HG03565 (cell line): ENCODE measurements around the gene STAM2.
"Not testable (repeated sequence)": the region's sequence is repeated elsewhere in the genome, so short reads cannot be mapped to it uniquely, and the experiment has no call there.

Experiments used
- ATAC-seq: cut with Tn5 transposase; IDR thresholded peaks from one replicate; pipeline ENCODE4 v1.9.1; 2021; ENCODE audit warnings: mild to moderate bottlenecking, moderate library complexity; ENCODE audit not compliant: unreplicated experiment

STAM2 gene

DNA sequence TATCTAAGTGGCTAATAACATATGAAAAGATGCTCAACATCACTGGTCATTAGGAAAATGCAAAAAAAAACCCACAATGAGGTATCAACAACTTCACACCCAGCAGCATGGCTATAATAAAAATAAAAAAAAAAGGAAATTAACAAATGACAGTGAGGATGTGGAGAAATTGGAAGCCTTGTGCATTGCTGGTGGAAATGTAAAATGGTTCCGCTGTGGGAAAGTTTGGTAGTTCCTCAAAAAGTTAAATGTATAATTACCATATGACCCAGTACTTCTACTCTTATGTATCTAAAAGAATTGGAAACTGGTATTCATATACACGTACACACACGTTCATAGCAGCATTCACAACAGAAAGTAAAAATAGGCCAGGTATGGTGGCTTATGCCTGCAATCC is 61.2 kb downstream of the STAM2 start:
- no peak for ATAC-seq

DNA sequence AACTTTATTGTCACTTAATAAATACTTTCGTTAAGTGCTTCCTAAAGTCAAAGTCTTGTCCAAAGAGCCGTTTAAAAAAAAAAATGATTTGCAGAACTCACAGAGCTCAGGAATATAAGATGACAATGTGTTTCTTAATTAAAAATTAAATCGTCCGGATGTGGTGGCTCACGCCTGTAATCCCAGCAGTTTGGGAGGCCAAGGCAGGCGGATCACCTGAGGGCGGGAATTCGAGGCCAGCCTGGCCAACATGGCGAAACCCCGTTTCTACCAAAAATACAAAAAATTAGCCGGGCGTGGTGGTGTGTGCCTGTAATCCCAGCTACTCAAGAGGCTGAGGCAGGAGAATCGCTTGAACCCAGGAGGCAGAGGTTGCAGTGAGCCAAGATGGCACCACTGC is 68.4 kb downstream of the STAM2 start:
- not testable (repeated sequence) for ATAC-seq

DNA sequence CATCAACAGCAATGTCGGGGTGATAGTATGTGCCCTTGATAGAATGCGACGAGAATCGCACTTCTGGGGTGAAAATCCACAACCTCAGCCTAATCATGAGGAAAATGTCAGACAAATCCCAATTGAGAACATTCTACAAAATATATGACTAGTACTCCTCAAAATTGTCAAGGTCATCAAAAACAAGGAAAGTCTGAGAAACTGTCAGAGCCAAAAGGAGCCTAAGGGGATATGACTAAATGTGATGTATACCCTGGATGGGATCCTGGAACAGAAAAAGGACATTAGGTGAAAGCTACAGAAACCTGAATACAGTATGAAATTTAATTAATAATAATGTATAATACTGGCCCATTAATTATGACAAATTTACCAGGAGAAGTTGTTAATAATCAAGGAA is 69.1 kb downstream of the STAM2 start:
- ATAC-seq, result no peak

DNA sequence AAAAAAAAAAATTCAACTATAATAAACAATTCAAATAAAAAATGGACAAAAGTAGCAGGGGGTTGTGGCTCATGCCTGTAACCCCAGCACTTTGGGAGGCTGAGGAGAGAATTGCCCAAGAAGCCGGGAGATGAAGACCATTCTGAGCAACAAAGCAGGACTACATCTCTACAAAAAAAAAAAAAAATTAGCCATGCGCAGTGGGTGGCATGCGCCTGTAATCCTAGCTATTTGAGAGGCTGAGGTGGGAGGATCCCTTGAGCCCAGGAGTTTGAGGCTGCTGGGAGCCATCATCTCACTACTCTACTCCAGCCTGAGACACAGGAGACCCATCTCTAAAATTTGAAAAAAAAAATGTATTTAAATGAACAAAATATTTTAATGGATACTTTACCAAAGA is 72.3 kb downstream of the STAM2 start:
- ATAC-seq, result no peak

DNA sequence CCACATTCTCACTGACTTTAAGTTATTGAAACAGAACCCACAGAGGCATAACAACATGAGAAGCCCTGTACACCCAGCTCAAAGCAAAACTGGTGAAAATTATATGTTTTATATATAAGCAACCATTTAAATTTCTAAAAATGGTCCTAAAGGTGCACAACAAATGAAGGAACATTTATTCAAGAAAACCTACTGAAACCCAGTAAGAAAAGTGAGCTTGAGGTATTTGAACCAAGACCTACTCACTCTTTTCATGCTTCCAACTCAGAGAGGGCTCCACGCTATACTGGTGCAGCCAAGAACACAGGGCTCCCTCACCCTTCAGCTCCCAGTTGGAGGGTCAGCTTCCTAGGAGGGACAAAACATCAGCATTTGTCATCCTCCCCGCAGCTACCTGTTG is 74.6 kb downstream of the STAM2 start:
- no peak for ATAC-seq

DNA sequence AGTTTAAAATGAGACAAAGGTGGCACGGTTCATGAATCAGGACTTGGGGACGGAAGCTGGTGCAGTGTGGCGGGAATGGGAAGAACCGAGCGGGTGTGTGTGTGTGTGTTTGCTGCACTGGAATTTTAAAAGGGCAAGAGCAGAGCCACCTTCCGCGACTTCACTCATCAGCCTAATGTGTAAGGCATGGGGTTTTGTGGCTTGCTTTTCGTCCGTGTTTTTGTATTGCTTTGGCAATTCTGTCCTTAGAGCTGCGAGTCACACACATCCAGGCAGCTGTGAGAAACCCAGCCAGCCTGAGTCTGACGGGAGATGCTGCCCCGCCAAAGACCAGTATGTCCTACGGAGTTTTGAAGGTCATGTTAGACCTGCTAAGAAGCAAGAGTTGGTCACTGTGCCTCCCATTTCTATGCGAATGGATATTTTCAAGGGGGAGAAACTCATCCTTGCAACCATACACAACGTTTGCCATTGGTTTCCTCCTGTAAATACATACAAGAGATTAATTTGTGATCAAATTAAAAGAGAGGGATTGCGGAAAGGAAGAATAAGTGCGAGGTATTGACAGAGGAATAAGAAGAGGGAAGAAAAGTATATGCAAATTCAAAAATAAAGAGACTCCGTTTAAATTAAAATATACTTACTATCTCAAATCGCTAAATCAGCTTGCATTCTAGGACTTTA is 76.1 kb downstream of the STAM2 start:
- ATAC-seq, result no peak

DNA sequence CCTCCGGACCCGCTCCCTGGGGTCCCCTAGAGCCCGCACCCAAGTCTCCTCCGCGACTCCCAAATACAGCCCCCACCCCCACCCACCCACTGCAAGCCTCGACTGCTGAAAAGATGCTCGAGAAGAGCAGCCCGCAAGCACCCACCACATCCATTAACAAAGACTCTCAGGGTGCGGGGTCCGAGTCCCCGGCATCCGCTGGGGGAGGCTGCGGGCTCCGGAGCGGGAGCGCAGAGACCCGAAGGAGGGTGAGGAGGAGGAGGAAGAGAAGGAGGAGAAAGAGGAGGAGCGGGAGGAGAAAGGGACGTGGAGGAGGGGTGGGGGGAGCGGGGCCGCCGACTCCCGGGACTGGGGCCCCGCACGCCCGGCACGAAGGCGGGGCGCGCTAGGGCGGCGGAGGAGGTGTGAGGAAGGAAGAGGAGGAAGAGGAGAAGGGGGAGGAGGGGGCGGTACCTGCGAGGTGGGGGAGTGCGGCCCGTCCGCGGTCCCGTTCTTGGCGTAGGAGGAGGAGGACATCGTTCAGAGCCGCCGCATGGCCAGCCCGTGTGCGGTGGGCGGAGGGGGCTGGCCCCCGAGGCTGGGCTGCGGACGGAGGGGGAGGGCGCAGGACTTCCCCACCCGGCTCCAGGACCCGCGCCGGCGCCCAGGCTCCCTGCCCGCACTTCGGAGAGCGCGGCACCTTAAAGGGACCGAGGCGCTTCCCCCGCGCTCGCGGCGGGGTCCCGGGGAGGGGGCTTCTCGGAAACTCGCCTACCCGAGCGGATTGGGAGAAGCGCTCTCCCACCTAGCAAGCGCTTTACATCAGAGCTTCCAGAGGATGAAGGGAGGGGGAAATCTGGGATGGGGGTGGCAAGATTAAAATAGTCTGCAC is 76.8 kb downstream of the STAM2 start, which contains the start of gene CACNB4:
CACNB4 (minus strand) TSS at position 549 of the 871 bp plus-strand sequence.
- ATAC-seq, result no peak

DNA sequence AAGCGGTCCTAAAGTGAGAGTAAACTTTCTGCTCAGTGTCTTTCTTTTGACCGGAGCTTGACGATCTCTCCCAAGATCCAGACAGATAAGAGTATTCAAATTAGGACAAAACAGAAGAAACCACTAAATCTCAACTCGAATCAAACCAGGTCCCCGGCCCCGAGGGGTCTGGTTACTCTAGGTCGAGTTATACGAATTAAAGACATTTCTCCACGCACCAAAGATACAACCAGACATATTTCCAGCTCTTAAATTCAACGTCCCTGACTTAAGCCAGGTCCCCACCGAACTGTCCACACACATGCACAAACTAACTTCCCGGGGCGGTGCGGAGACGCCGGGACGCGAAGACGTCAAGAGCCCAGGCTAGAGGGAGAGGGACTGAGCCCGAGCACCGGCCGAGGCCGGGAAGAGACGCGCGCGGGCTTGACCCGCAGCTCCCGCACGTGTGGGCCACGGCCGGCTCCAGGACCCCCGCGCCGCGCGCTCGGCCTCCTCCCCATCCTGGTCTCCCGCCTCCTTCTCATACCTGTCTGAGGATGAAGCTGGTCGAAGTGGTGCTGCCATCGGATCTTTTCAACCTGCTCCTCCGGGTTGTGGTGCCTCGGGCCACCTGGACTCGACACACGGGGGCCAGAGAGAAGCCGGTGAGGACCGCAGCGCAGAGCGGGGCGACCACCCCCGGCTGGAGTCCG is 77.6 kb downstream of the STAM2 start:
- no peak for ATAC-seq

DNA sequence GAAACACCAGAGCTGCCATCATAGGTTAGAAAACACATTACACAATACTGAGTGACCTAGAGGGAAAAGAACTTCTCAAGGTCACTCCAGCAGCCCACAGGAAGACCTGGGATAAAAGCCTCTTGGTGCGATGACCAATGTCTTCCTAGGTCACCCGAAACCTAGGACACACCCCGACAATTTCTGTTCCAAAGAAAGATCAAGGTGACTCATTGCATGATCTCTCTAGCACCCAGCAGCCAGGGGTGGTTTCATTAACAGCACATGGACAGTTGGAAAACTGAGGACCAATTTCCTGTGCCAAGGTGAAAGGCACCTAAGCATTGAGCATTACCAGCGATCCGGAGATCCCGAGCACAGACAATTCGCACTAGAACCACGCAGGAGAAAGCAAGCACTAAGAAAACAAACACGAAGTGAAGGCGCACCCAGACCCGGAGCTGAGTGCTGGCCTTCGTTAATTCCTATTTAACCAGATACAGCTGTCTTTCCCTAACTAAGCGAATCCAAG is 78.2 kb downstream of the STAM2 start:
- ATAC-seq, result no peak

DNA sequence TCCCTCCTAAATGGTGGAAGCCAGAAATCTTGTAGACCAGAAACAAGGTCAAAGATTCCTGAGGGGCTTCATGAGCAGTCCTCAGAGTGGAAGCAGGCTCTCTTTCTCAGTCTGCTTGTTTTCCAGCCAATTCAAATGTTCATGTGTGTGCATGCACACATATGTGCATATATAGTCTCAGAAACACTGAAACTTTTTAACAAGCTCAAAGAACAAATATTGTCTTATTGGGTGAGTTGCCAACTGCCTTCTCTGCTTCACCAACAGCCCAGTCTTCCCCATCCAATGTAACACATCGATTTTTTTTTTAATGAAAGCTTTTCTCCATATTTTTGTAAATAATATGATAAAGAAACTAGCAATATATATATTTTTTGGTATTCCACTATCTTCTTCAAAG is 80.4 kb downstream of the STAM2 start:
- no peak for ATAC-seq

DNA sequence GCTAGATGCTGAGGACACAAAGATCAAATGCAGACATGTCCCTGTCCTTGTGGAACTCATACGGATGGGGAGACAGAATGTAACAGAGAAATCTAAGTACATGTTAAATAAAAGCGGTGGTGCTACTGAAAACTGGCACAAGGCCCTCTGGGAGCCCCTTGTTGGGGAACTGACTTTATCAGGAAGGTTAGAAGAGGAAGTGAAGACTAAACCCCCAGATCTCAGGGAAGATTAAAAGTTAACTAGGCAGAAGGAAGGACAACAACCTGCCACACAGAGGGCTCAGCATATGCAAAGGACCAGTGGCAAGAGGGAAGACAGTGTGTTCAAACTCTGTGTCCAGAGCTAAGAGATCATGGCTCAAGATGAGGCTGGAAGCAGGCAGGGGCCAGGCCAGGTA is 81.5 kb downstream of the STAM2 start:
- no peak for ATAC-seq

DNA sequence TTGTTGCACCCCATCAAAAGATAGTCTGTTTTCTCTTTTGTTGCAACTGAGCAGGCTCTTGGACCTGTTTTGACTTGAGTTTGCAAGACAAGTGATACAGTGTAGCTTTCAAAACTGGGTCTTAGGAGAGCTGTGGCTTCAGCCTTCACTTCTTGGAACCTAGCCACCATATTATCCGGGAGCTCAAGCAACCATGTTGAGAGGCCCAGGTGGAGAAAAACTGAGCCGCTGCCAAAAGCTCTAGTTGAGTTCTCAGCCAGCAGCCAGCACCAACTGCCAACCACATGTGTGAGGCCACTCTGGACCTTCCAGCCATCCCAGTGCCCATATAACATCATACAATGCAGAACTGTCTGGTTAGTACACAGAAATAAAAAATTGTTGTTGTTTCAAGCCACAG is 82.1 kb downstream of the STAM2 start:
- ATAC-seq, result no peak

DNA sequence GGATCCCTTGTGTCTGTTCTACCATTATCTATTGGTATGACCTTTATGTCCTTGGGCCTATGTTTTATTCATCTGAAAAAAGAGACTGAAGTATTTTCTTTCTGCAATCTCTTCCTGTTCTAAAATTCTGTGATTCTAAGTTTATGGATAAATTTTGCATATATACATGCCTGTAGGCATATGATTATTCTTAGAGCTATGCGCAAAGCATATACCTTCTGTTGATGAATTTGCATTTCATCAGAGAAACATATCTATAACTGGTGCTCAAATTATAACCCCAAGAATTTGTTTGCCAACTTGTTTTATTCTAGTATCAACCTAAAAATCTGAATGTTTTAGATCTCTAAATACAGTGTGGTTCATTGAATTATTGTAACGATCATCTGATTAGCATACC is 83.5 kb downstream of the STAM2 start:
- no peak for ATAC-seq

DNA sequence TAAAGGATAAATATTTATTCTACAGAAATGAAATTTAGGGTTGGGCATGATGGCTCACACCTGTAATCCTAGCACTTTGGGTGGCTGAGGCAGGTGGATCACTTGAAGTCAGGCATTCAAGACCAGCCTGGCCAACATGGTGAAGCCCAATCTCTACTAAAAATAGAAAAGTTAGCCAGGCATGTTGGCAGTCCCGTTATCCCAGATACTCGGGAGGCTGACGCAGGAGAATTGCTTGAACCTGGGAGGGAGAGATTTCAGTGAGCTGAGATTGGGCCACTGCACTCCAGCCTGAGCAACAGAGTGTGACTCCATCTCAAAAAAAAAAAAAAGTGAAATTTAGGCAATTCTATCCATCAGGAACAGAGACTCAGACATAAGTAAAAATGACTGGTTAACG is 84.8 kb downstream of the STAM2 start:
- not testable (repeated sequence) for ATAC-seq

DNA sequence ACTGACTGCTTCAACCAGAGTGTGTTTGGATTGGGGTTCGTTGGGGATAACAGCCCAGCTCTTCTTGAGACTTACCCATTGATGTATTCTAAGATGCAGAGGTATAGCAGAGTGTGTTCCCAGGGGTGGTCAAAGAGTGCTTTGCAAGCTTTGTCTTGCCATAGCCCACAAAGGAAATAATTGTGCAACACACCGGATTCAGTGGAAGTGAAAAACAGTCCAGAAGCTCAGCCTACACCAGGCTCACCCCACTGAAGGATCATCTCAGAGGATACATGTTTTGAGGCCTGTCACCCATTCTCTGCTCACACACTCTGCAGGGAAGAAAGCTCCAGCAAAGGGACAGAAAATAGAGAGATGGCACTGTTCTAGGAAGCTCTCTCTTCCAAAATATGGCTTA is 86.3 kb downstream of the STAM2 start:
- ATAC-seq, result no peak

DNA sequence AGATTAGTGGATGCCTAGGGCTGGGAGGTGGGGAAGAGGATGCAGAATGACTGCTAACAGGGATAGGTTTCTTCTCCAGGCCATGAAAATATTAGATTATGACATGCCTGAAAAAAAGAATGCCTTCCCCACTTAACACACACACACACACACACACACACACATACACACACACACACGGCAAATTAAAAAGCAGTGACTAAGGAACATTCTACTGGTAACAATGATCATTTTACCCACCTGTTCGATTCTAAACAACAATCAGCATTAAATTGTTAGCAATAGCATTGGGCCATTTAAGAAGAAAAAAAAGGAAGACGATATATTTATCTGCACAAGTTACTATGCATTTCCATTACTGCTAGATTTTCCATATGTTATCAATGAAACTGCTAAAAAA is 87.6 kb downstream of the STAM2 start:
- no peak for ATAC-seq

DNA sequence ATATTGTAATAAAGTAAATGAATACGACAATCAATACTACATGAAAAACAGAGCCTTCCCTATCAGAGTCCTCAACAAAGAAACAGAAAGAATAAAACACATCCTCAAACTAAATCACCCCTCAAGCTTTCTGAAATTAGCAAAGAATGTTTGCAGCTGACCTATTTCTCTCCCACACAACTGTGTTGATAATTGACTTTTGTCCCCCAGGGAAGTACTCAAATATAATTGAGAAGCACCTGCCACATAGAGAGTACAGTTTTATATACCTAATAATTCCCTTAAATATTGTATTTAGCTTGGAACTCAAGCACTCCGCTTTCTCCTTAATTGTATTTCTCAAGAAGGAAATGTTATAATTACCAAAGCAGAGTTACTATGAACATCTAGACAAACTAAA is 89.3 kb downstream of the STAM2 start:
- no peak for ATAC-seq

DNA sequence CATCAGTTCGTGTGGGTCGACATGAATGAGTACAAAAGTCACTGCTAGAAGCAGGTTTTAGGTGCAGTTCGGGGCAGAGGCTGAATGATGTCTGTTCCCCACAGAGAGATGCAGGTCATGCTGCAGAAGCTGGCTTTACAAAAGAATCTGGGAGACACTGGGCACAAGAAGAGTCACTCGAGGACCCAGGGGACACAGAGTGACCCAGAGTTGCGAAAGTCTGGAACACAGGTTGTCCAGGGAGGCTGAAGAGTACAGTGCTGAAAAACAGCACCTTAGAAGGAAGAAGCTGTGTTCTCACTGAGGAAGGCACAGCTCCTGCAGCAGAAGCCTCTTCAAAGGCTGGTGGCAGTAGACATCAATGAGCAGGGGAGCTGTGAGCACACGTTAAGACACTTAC is 91.5 kb downstream of the STAM2 start:
- ATAC-seq, result no peak

DNA sequence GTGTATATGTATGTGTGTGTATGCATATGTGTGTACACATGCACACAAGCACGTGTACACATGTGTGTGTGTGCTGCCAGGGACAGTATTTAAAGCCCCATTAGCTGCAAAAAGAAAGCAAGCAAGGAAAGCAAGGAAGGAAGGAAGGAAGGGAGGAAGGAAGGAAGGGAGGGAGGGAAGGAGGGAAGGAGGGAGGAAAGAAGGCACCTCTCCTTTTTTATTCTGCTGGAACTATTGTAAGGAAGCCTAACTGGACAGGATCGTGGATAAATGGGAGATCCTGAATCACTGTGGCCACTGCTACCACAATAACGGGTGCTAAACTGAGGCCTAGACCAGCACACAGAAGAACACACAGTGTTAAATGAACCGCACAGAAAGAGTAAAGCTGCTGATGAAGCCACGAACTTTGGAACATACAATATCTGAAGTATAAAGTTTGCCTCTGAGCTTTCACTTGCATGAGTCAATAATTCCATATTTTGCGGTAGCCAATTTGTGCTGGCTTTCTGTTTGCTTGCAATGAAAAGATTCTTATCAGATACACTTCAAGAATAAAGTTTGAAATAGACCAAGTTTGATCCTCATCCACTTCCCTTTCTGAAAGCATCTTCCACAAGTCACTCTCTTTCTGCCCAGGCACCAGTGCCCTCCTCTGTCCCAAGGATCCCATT is 92.2 kb downstream of the STAM2 start:
- no peak for ATAC-seq

DNA sequence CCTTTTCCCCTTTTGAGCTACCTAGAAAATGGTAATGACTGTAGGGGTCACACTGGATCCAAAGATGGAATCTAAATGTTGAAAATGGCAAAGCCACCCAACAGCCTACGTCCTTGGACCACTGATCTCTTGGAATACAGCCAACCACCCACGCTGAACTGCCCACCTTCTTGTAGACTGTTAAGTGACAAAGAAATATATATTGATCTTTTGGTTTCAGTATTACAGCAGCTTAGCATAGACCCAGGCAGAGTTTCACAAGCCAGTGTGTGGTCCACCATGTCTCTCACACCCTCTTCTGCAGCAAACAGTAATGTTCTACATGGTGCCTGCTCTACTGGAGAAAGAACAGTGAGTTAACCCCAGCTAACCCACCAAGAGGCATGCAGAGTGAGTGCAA is 96.9 kb downstream of the STAM2 start:
- peak; percentile 86 for ATAC-seq

DNA sequence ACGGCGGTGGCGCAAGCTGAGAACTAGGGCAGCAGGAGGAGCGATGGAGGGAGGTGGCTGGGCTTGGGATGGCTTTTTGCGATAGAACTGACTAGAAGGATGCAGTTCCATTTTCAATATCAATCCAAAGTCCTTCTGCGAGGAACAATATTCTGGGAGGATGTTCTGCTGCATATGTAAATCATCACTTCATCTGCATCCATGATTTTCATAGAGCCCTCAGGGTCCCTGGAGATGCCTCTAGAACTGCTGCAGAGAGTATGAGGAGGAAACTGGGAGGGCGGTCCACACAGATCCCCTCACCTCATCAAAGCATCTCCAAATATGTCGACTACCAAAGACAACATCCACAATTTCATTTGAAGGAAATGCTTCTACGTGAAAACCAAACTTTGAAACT is 97.5 kb downstream of the STAM2 start:
- ATAC-seq, result no peak
